Activated CD4-positive, alpha-beta memory T cell treated with anti-CD3 and anti-CD28 coated beads for 36 hours (primary cell): ENCODE results near the gene GMDS. TPM values are rescaled to one million over a fixed set of nuclear protein-coding genes. Genes with fewer than 3 reads are reported as not detected.

Source experiments
- CTCF ChIA-PET: fragments of 350-600 bp; sonication (Branson Sonifier 250); formaldehyde crosslinking; loops from one replicate; lab custom pipeline; 2021; ENCODE audit warnings: antibody characterized with exemption, inconsistent platforms; lab: Charles Lee
- POLR2A ChIA-PET: fragments of 350-600 bp; sonication (Branson Sonifier 250); formaldehyde crosslinking; loops from one replicate; lab custom pipeline; 2021; ENCODE audit warnings: antibody characterized with exemption; lab: Charles Lee
- DNase-seq: peaks from one replicate; pipeline ENCODE4 v3.0.0-alpha.2; 2020
- H3K27ac Mint-ChIP-seq: one replicate; pipeline ENCODE4 v1.8.0; 2021; ENCODE audit warnings: mixed read lengths
- H3K27me3 Mint-ChIP-seq: one replicate; pipeline ENCODE4 v1.8.0; 2021; ENCODE audit warnings: mixed read lengths
- H3K36me3 Mint-ChIP-seq: one replicate; pipeline ENCODE4 v1.8.0; 2021; ENCODE audit warnings: mixed read lengths
- H3K4me1 Mint-ChIP-seq: one replicate; pipeline ENCODE4 v1.8.0; 2021; ENCODE audit warnings: low read depth, mixed read lengths
- H3K4me3 Mint-ChIP-seq: one replicate; pipeline ENCODE4 v1.8.0; 2021; ENCODE audit warnings: mild to moderate bottlenecking, mixed read lengths
- H3K9me3 Mint-ChIP-seq: one replicate; pipeline ENCODE4 v1.8.0; 2021; ENCODE audit warnings: mixed read lengths
- intact Hi-C: fragments of 100-400 bp; cut with micrococcal nuclease; formaldehyde crosslinking; loops from one replicate; pipeline ENCODE4 v1.15.1; 2023
- total RNA-seq, 2 experiments: library from RNA; stranded (reverse); gene quantifications; one replicate each; pipeline ENCODE4 v1.2.3, GENCODE V29; 2021

Gene GMDS
- total RNA-seq, 2 experiments from 2014 or later, result 34.7 to 36.4 TPM

DNA sequence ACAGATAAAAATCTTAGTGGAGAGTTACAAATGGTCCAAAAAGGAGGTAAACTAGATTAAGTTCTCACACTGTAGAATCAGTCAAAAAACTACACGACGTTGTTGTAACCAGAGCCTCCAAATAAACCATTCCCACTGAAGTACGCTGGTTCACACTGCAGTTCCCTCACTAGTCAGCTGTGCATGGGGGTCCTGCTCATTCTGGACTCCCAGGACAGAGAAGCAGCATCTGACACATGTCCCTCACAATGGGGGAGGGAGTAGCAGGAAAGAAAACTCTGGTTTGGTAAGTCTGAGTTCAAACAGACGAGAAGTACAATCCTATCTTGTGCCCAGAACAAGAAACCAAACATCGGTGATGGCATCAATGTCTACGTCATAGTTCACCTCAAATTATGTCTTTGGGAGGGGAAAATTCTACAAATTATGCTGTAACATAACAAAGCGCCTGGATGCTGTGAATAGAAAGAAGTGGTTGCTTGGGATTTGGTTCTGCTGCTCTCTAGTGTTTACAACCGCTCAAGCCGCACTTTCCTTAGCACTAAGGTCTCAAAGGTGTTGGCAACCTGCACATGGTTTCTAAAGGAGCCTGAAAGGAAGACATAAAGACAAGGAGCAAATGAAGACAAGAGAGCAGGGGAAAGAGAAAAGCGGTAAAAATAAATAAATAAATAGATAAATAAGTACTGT is 208.0 kb downstream of the GMDS start:
- Mint-ChIP-seq H3K9me3 (no peaks in the 10 kb centered on the region), H3K27me3 (no peaks in the 10 kb centered on the region), H3K4me1 (peaks cover 31% of the 10 kb centered on the region), H3K36me3 (peaks cover 1% of the 10 kb centered on the region), H3K27ac (no peak overlapping the region), H3K4me3 (no peak overlapping the region)
- ChIA-PET CTCF (no interaction called here), POLR2A (no interaction called here)
- no peak for DNase-seq
- intact Hi-C loops, result no loop called here

DNA sequence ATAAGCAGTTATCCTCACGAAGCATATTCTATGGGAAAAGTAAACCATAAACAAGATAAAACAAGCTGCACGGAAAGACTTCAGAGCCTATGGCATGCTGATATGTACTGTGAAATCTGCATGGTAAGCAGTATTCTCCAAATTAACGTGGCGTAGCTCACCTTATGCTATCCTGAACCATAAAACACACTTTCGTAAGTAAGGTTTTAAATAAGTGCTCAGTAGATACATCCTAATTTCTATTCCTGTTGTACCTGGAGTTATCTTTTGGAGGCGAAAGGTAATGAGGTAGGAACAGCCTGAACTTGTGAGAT is 208.7 kb downstream of the GMDS start:
- DNase-seq, result no peak
- intact Hi-C loops, result no loop called here
- Mint-ChIP-seq H3K4me1 (peaks cover 31% of the 10 kb centered on the region), H3K4me3 (no peak overlapping the region), H3K27ac (no peak overlapping the region), H3K27me3 (no peaks in the 10 kb centered on the region), H3K36me3 (peaks cover 1% of the 10 kb centered on the region), H3K9me3 (no peaks in the 10 kb centered on the region)
- ChIA-PET CTCF (no interaction called here), POLR2A (no interaction called here)

DNA sequence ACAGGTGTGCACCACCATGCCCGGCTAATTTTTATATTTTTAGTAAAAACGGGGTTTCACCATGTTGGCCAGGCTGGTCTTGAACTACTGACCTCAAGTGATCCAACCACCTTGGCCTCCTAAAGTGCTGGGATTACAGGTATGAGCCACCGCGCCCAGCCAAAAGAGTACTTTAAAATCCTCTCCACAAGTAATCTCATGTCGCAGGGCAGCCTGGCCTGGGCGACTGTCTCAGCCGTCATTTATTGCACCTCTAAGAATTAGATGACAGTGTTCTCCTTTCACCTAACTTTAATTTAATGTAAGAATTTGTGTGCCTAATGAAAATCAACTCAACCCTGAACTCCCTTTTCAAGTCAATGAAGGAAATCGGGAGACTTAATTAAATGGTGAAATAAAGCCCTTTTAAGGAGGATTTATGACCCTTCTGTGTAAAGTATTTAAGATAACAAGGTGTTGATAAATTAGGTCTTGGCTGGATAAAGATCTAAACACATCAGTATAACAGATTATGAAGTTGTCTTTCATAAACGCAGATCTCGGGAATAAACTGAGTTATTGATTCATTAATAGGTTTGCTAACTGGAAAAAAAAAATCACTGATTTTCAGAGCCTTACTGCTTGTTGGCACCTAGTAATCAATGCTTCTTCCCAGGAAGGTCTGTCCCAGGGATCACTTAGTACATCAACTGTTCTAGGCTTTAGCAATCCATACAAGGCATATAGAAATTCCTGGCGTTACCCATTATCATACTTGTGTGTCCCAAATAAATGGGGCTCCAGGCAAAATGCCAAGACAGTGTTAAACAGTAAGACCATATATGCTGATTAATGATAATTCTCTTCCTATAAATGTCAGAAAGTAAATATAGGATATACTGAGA is 209.3 kb downstream of the GMDS start:
- no peaks in the 10 kb centered on the region for H3K27me3 Mint-ChIP-seq
- POLR2A ChIA-PET, result no interaction called here
- H3K4me3 Mint-ChIP-seq, result no peak overlapping the region
- intact Hi-C loops, result no loop called here
- H3K4me1 Mint-ChIP-seq, result peaks cover 31% of the 10 kb centered on the region
- H3K9me3 Mint-ChIP-seq, result no peaks in the 10 kb centered on the region
- no peak overlapping the region for H3K27ac Mint-ChIP-seq
- H3K36me3 Mint-ChIP-seq, result peaks cover 1% of the 10 kb centered on the region
- CTCF ChIA-PET, result no interaction called here
- no peak for DNase-seq

DNA sequence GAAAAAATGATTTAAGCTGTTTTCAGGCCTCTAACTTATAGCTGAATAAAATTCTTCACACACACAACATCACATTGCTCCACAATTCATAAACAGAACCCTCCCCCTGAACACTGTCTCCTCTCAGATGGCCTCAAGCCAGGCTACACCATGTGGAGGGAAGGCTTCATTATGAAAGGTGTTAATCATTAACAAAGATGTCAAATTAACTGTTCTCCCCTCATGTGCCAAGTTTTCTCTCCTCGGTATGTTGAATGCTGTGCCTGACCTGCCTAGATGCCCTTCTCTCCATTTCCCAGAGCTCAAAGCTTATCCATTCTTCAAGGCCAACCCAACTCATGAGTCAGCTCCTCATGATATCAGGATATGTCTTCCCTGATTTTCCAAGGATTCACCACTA is 210.4 kb downstream of the GMDS start:
- DNase-seq, result no peak
- Mint-ChIP-seq H3K4me1 (peaks cover 27% of the 10 kb centered on the region), H3K36me3 (peaks cover 1% of the 10 kb centered on the region), H3K27me3 (no peaks in the 10 kb centered on the region), H3K27ac (no peak overlapping the region), H3K4me3 (no peak overlapping the region), H3K9me3 (no peaks in the 10 kb centered on the region)
- intact Hi-C loops, result no loop called here
- ChIA-PET CTCF (interaction anchor here (0.7 to 1.5 kb wide), 2 partner anchors 10 to 69 kb away, joined by 3 to 4 read pairs; no protein-coding TSS in a partner anchor), POLR2A (no interaction called here)

DNA sequence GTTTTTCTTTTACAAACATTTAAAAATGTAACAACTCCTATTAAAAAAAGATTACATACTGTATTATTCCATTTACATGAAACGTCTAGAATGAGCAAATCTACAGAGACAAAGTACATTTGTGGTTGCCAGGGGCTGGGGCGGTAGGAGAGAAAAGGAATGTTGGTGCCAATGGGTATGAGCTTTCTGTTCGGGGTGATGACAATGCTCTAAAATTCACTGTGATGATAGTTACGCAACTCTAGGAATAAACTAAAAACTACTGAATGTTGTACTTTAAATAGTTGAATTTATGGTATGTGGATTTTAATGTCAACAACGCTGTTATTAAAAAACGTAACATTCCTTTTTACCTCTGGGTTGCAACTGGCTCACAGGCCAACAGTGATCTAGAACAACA is 211.1 kb downstream of the GMDS start:
- intact Hi-C loops, result no loop called here
- no peak for DNase-seq
- Mint-ChIP-seq H3K9me3 (no peaks in the 10 kb centered on the region), H3K36me3 (peaks cover 1% of the 10 kb centered on the region), H3K4me1 (peaks cover 27% of the 10 kb centered on the region), H3K27ac (no peak overlapping the region), H3K27me3 (no peaks in the 10 kb centered on the region), H3K4me3 (no peak overlapping the region)
- CTCF ChIA-PET, result interaction anchor here (1.5 kb wide), 1 partner anchor 70 kb away, joined by 4 read pairs; no protein-coding TSS in a partner anchor
- POLR2A ChIA-PET, result no interaction called here

DNA sequence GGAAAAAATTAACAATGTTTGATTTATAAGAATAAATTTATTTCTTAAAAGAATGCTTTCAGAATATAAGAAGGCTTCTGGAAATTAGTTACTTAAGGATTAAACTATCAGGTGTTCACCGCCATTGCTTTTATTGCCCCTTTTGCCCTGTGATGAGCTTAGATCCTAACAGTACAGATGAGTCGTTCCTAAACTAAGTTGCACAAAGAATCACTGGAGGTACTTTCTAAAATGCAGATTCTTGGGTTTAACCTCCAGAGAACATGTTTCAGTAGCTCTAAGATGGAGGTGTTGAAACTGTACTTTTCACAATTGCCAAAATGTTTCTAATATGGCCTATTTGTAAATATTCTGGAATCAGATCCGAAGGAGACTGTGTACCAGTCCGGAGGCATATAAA is 211.9 kb downstream of the GMDS start:
- intact Hi-C loops, result no loop called here
- H3K27me3 Mint-ChIP-seq, result no peaks in the 10 kb centered on the region
- peaks cover 1% of the 10 kb centered on the region for H3K36me3 Mint-ChIP-seq
- ChIA-PET CTCF (no interaction called here), POLR2A (no interaction called here)
- DNase-seq, result no peak
- H3K4me1 Mint-ChIP-seq, result peaks cover 26% of the 10 kb centered on the region
- H3K27ac Mint-ChIP-seq, result no peak overlapping the region
- H3K4me3 Mint-ChIP-seq, result no peak overlapping the region
- H3K9me3 Mint-ChIP-seq, result no peaks in the 10 kb centered on the region

DNA sequence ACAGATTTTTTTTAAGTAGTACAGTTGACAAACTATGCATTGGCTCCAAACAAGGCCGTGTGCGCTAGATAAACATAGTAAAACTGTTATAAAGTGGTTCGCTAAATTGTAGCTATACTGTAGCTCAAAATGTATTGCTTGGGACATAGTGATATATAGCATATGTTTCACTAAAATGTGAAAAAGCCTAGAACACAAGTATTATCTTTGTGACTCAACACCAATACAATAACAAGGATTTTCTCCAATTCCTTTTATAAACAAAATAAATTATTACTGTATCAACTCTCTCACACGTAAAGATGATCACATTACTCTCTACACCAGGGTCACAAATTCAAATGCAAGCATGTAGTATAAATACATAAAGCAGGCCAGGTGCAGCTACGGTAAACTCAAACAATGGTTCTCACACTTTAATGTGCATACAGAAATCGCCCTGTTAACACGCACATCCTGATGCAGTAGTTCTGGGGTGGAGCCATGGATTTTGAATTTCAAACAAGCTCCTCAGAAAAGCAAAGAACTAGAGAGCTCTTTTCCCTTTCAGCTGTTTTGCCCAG is 214.6 kb downstream of the GMDS start:
- peaks cover 12% of the 10 kb centered on the region for H3K4me1 Mint-ChIP-seq
- peaks cover 1% of the 10 kb centered on the region for H3K36me3 Mint-ChIP-seq
- ChIA-PET CTCF (no interaction called here), POLR2A (no interaction called here)
- intact Hi-C loops, result no loop called here
- H3K9me3 Mint-ChIP-seq, result no peaks in the 10 kb centered on the region
- H3K4me3 Mint-ChIP-seq, result no peak overlapping the region
- no peak overlapping the region for H3K27ac Mint-ChIP-seq
- no peak for DNase-seq
- H3K27me3 Mint-ChIP-seq, result no peaks in the 10 kb centered on the region

DNA sequence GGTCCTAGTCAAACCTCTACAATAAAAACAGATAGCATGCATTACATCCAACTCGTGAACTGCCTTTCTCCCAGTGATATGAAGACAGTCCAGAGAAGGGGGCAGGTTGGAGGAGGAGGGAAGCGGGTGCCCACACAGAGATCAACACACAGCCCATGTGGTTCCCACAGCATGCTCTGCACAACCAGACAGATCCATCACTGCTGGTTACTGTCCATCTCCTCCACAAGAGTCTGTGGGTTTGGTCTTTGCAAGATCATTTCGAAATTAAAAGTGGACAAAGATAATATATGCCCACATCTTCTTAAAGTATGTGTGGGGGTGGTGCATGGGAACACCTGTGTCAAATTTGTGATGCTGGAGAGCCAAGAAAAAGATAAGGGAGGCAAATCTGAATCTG is 215.5 kb downstream of the GMDS start:
- no peak overlapping the region for H3K27ac Mint-ChIP-seq
- H3K9me3 Mint-ChIP-seq, result no peaks in the 10 kb centered on the region
- no peak for DNase-seq
- ChIA-PET CTCF (no interaction called here), POLR2A (no interaction called here)
- intact Hi-C loops, result no loop called here
- no peak overlapping the region for H3K4me3 Mint-ChIP-seq
- peaks cover 12% of the 10 kb centered on the region for H3K4me1 Mint-ChIP-seq
- H3K36me3 Mint-ChIP-seq, result peaks cover 1% of the 10 kb centered on the region
- H3K27me3 Mint-ChIP-seq, result no peaks in the 10 kb centered on the region

DNA sequence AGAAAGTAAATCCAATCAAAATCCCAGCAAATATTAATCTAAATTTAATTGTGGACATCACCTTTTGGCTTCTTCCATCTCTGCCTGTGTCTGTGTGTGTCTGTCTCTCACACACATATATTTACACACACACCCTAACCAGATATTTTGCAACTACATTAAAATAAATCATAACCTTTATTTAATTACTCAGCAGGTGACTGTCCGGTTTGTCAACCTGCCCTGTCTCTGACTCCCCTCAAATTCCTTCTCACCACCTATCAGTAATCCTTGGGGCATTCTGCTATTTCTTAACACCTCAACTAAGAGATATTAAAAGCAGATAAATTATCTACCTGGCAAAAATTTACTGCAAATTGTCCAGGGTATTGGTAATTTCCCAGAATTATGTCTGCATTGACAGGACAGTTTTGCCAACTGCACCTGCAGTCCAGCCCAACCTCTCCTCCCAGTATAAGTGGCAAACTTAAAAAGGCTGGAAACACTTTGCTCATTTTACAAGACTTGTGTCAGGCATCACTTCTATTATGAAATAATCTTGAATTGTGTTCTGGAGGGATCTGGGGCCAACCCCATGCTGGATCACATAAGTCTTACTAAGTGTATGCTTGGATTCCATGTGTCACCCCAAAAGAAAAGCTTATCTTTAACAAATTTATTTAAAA is 216.1 kb downstream of the GMDS start:
- H3K9me3 Mint-ChIP-seq, result no peaks in the 10 kb centered on the region
- no peaks in the 10 kb centered on the region for H3K27me3 Mint-ChIP-seq
- peaks cover 14% of the 10 kb centered on the region for H3K4me1 Mint-ChIP-seq
- H3K4me3 Mint-ChIP-seq, result no peak overlapping the region
- H3K27ac Mint-ChIP-seq, result no peak overlapping the region
- CTCF ChIA-PET, result no interaction called here
- intact Hi-C loops, result no loop called here
- H3K36me3 Mint-ChIP-seq, result peaks cover under 1% of the 10 kb centered on the region
- POLR2A ChIA-PET, result no interaction called here
- DNase-seq, result no peak

DNA sequence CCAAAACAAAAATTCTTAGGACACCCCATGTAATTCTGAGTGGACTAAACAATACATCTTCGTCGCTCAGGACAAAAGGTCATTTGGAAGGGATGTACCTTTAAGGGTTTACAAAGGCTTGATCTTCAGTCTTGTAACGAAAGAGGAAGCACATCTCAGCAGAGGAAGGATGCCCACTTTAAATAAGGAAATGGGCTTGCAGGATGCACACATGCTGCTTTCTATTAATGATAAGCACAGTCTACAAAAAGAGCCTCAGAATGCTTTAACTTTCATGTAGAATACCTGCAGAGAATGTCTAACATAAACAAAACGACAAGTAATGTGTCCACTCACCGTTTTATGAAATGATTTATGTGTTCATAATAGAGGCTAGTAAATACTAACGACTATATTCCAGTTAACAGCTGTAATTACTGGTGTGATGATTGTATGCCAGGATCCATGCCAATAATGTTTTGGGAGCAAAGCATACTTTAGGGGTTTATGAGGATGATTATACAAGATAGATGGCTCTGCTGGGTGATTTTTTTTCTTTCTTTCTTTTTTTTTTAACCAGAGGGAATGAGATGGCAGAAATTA is 216.9 kb downstream of the GMDS start:
- ChIA-PET POLR2A (no interaction called here), CTCF (no interaction called here)
- peaks cover 16% of the 10 kb centered on the region for H3K4me1 Mint-ChIP-seq
- intact Hi-C loops, result no loop called here
- H3K27ac Mint-ChIP-seq, result no peak overlapping the region
- no peak for DNase-seq
- no peak overlapping the region for H3K4me3 Mint-ChIP-seq
- no peaks in the 10 kb centered on the region for H3K27me3 Mint-ChIP-seq
- no peaks in the 10 kb centered on the region for H3K9me3 Mint-ChIP-seq
- no peaks in the 10 kb centered on the region for H3K36me3 Mint-ChIP-seq

DNA sequence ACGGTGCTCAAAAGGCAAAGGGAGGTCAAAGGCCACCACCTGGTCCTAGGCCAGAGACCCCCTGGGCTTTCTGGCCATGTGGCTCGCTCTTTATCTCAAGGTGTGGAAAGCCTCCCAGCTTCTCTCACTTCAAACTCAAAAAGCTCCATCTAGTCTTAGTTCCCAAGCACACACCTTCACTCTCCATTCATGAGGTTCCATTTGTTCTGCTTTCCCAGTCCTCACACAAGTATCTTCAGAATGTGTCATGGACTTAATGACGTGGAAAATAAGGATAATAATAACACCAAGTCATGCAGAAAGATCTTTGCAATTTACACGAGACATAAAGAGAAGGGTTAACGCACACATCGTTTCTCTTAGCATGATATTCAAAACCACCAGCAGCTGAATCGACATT is 219.3 kb downstream of the GMDS start:
- POLR2A ChIA-PET, result no interaction called here
- no peaks in the 10 kb centered on the region for H3K36me3 Mint-ChIP-seq

DNA sequence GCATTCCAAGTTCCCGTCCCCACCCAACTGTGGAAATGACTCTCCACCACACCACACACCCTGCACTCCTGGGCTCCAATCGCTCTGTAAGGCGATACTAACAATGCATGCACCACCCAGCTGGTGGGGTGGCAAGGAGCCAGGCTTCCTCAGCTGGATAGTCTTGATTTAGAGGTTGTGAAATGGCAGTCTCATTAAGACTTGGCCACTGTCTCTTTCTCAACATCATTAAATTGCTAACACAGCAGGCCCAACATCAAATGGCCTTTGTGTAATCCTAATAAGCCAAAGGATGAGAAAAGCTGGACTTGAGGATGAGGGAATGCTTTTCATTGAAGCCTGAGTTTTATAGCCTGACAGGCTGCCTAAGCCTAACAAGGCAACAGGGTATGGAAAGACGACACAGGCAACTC is 223.7 kb downstream of the GMDS start:
- H3K36me3 Mint-ChIP-seq, result peaks cover 2% of the 10 kb centered on the region
- ChIA-PET CTCF (no interaction called here), POLR2A (no interaction called here)
- DNase-seq, result no peak
- no peak overlapping the region for H3K27ac Mint-ChIP-seq
- intact Hi-C loops, result no loop called here
- peaks cover 10% of the 10 kb centered on the region for H3K4me1 Mint-ChIP-seq
- no peaks in the 10 kb centered on the region for H3K27me3 Mint-ChIP-seq
- H3K9me3 Mint-ChIP-seq, result no peaks in the 10 kb centered on the region
- no peak overlapping the region for H3K4me3 Mint-ChIP-seq

More for the DNA sequence above, 219.3 kb downstream of the GMDS start:
- Mint-ChIP-seq H3K27ac (no peak overlapping the region), H3K4me3 (no peak overlapping the region), H3K9me3 (no peaks in the 10 kb centered on the region), H3K4me1 (peaks cover 19% of the 10 kb centered on the region), H3K27me3 (no peaks in the 10 kb centered on the region)
- no peak for DNase-seq
- CTCF ChIA-PET, result interaction anchor here (0.7 kb wide), 1 partner anchor 473 kb away, joined by 3 read pairs; no protein-coding TSS in a partner anchor
- intact Hi-C loops, result no loop called here
